SK-N-DZ (cell line): ENCODE data around the gene TCF7.

Source experiments
- DNase-seq: peaks from one replicate; pipeline ENCODE4 v3.0.0-alpha.2; 2015; ENCODE audit warnings: low spot score
- small RNA-seq, 2 experiments: library from RNA; depleted of rRNA; stranded (forward); fragments of <200 nt; gene quantifications; one replicate each; pipeline ENCODE3, GENCODE V24; 2014

TCF7 gene

GRCh38 chr5:134177369-134178095 lies 63.1 kb downstream of the TCF7 start:
- DNase-seq, result peak; percentile 44

- no peak for DNase-seq
Measured at GRCh38 chr5:134178096-134178419, 63.6 kb downstream of the TCF7 start.

GRCh38 chr5:134183481-134183880 lies 69.0 kb downstream of the TCF7 start:
- DNase-seq, result no peak

GRCh38 chr5:134184155-134185135 lies 70.0 kb downstream of the TCF7 start:
- peak; percentile 69 for DNase-seq

- DNase-seq, result no peak
Measured at GRCh38 chr5:134188092-134188491, 73.6 kb downstream of the TCF7 start.

GRCh38 chr5:134189031-134189430 lies 74.5 kb downstream of the TCF7 start:
- DNase-seq, result no peak

- DNase-seq, result no peak
Measured at GRCh38 chr5:134195666-134196065, 81.2 kb downstream of the TCF7 start.

Small RNA genes within 50 kb of the gene (small RNA-seq; reads per million reads assigned to genes)
- 0 reads per million in 2 experiments for gene AC008608.1
